GM11168 (cell line): ENCODE measurements around the gene SCN10A.

Experiments used
- in situ Hi-C: fragments of 300-500 bp; cut with MboI; formaldehyde crosslinking; loops from one replicate; pipeline ENCODE4 v1.12.0; 2022; ENCODE audit warnings: low sequenced_read_pairs; ENCODE audit not compliant: unreplicated experiment

The SCN10A gene

GRCh38 chr3:38816026-38816425 lies at the start of gene SCN10A:
Gene SCN10A, minus strand, starts transcription at chr3:38816217. Its CDS starts 22,207 bp downstream, at chr3:38794010.
- in situ Hi-C loops, result no loop called here

- in situ Hi-C loops, result no loop called here
These were observed 37.0 kb upstream of the SCN10A start for GRCh38 chr3:38853011-38853410.

DNA sequence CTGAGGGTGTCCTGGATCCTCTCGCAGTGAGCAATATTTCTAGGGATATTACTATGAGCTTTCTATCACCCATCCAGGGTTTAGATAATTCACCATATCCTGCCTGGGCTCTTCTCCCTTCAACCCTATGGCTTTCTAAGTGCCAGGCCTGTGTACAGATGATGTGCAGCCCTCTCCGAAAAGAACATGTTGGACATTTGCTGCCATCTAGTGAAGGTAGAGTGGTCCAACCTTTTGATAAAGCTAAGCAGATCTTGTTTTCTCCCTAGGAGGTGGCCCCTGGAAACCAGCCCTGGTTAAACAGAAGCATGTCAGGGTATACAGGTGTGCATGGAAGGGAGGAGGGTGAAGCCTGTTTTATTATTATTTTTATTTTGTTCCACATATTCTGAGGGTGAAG lies 27.9 kb upstream of the SCN10A start:
- in situ Hi-C loops, result no loop called here

DNA sequence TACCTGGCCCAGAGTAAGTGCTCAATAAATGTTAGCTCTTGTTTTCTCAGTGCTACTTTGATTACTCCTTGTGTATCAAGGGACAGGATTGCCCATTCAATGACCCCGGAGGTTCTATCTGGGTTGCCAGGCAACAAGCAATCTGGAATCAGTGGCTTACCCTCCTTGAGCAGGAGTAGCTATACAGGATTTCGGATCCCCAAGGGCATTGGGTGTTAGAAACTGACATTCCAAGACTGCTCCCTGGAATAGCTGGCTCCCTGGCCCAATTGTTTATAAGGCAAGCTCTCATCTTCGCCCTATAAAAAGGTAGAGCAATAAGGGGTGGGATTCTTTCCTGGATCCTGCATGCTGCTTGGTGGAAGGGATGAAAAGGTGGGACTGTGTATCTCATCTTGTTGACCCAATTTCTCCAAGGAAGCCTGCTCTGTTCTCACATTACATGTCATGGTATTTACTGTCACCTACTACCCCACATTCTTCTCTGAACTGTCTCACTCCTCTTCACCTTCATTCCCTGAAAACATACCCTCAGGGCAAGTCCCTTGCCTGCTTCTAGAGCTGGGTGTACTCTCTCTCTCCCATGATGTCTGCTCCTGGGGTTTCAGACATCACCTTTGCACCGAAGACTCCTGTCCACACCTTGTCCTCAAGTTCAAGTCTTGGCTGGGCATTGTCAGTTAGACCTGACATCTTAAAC lies 26.4 kb upstream of the SCN10A start:
- in situ Hi-C loops, result no loop called here

GRCh38 chr3:38840987-38841386 lies 25.0 kb upstream of the SCN10A start:
- in situ Hi-C loops, result no loop called here

DNA sequence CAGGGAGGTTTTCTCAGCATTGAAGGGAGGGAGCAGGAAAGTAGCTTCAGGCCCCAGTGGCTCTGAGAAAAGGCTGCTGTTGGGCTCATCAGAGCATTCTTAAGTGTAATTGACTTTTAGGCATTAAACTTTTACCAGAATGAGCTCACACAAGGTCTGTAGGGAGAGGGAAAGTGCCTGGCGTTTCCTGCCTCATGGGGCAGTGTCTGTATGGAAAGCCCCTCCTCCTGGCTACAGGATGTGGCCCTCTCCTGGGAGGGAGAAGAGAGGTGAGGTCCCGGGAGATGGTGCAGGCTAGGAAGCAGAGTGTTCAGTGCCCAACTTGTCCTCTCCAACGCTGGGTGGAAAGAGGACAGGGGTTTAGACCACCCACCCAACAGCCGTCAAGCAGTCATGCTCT lies 21.3 kb upstream of the SCN10A start:
- in situ Hi-C loops, result no loop called here

GRCh38 chr3:38836561-38836960 lies 20.5 kb upstream of the SCN10A start:
- in situ Hi-C loops, result no loop called here

DNA sequence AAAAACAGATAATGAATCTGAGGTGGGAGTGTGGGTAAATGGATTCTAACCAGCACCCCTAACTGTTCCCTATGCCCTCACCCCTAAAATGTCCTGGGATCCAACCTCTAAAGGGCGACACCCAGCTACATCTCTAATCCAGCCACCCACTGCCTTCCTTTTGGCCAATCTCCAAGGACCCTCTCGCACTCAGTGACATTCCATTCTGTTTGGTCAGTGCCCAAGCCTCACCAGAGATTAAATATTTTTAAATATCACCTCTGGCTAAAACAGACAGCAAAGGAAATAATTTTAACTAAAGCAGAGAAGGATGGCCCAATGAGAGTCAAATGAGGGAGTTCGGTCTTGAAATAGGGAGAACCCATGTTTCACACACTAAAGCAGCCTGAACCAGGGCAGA lies 19.9 kb upstream of the SCN10A start:
- in situ Hi-C loops, result no loop called here

DNA sequence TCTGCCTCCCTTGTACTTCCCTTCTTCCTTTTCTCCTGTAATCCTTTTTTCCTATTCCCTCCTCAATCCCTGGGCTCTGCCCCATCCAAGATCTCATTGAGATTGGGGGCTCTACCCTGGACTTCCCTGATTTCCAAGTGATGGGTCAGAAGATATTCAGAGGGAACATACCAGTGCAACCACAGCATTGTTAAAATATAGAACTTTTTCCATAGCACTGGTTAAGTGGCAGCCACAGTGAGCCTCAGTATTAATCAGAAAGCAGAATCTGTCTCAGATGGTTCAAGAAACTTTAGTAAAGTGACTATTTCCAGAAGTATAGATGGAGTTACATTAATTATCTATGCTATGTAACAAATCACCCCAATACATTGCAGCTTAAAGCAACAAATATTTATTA lies 18.7 kb upstream of the SCN10A start:
- in situ Hi-C loops, result no loop called here

- in situ Hi-C loops, result no loop called here
These were observed 18.1 kb upstream of the SCN10A start for GRCh38 chr3:38834110-38834509.

DNA sequence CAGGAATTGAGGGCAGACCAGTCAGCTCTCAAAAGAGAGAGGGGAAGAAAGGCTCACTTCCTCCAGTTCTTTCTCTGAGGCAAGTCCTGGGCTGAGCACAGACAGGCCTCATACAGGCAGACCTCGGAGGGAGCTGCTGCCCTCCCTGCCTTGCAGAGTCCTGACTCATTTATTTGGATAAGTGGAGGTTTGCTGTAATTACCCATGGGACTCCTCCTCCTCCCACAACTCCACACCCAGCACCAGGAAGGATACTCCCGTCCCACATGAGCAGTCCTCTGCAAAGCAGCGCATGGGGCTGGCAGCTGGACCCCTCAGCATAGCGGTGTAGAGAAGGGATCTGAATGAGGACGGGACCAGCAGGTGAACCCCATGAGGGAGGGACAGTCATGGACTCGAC lies 13.4 kb upstream of the SCN10A start:
- in situ Hi-C loops, result no loop called here

- in situ Hi-C loops, result no loop called here
These were observed 12.7 kb upstream of the SCN10A start for GRCh38 chr3:38828681-38829080.

DNA sequence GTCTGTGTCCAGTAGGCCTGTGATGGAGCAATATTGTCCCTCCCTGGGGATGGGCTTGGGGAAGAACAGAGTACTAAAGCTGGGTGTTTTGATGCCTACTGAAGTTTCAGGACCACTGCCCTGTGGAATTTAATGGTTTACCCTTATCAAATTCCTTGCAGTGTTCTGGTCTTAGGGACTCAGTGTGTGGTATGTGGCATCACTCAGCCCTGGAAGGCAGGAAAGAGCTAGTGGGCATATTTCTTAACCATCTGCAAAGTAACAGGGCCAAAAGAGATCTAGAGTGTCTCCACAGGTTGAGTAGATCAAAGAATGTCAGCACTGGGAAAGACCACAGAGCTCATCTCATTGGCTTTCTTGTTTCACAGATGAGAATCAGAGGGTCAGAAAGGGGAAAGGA lies 11.8 kb upstream of the SCN10A start:
- in situ Hi-C loops, result no loop called here

- in situ Hi-C loops, result no loop called here
These were observed 10.0 kb upstream of the SCN10A start for GRCh38 chr3:38826001-38826400.

DNA sequence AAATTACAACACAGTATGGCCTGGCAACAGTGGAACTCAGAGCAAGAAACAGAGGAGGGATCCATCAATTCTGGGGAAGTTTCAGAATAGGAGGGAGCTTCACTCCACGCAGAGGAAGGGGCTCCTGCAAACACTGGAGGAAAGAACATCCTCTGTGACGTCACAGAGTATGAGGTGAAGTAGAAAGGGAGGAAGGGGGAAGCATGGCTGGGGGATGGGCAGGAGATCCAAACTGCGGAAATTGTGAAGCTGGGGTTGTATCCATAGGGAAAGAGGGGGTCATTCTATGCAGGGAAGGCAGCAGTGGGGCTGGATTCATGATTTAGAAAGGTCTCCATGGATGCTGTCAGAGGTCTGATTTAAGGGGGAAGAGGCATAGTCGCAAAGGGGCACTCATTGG lies 8.3 kb upstream of the SCN10A start:
- in situ Hi-C loops, result no loop called here

DNA sequence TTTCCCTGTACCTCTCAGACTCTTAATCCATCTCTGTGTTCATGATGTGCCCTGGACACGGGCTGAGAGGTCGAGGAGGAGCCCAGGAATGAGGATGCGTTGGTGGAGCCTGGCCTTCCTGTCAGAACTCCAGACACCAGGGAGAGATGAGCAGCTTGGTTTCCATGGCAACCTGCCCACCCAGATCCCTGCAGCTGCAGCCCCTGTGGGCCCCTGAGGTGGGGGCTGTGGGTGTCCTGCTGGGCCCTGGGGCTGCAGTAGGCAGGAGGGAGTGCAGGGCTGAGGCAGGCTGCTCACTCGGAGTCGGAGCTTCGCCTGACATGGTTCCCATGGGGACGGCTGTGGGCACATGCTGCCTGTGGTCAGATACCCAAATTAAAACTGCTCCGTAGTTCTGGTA lies 7.7 kb upstream of the SCN10A start:
- in situ Hi-C loops, result no loop called here

DNA sequence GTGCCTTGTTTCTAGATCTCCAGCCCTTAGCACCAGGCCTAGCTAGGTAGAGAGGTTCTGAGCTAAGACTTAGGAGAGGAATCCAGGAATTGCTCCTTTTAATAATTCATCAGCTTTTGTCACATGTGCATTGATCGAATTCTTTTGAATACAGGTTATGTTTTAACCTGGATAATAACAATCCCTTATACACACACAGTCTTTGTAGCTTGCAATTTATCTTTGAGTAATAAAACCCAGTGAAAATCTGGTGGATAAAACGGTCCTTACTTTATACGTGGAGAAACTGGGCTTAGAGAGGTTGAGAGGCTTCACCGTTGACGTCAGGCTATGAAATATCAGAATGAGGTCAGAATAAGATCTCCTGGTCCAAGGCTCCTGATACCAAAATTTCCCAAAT lies 7.2 kb upstream of the SCN10A start:
- in situ Hi-C loops, result no loop called here

GRCh38 chr3:38811822-38812221 lies 4.2 kb downstream of the SCN10A start:
- in situ Hi-C loops, result no loop called here

- in situ Hi-C loops, result no loop called here
These were observed 10.1 kb downstream of the SCN10A start for GRCh38 chr3:38805765-38806386.

DNA sequence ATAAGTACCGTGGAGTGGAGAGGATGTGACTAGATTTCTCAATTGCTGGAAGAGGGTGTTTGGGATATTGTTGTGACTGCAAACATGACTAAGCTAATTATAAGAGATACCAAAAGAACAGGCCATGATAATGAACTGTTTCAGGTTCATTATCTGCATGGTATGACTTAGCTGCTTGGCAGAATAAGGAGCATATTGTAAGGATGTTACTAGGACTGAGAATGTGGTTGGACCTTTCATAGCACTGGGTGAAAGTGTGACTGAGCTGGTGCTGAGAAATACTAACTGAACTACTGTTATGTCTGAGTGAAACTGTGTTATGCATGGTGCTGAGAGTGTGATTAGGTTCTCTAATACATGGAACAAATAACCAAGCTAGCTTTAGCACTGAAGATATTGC lies 11.0 kb downstream of the SCN10A start:
- in situ Hi-C loops, result no loop called here

DNA sequence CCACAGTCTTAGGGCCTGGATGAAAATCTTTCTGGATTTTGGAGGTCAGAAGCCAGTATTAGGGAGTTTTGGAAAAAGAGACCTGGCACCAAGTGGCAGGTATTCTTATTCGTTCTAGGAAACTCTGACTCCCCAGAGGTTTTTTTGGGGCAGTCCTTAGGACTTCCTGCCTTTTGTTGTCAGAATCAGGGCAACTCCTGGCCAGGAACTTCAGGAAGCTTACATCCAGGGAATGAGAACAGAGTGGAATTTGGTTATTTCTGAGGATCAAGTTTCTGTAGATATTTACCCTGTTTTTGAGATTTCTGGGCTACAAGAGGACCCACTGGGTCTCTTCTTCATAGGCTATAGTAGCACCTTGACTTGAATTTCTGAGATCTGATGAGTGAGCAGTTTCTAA lies 15.5 kb downstream of the SCN10A start:
- in situ Hi-C loops, result no loop called here

GRCh38 chr3:38793721-38794120 lies 22.3 kb downstream of the SCN10A start:
- in situ Hi-C loops, result no loop called here
